ENCODE results near the gene ANO9.
"Not testable (repeated sequence)": the region's sequence is repeated elsewhere in the genome, so short reads cannot be mapped to it uniquely, and the experiment has no call there.

ANO9 gene

GRCh38 chr11:440065-441042 lies 1.5 kb downstream of the ANO9 start:
- DNase-seq (ENCODE audit: low read depth), result no peak
- no peak for TF ChIP-seq CTCF (IDR thresholded peaks at IDR 0.05; ENCODE audit: control insufficient read depth, extremely low read depth, insufficient read depth)
- H3K4me3 ChIP-seq (ENCODE audit: low read depth, low read length), result no peak overlapping the region

GRCh38 chr11:439315-440064 lies 2.3 kb downstream of the ANO9 start:
- DNase-seq (ENCODE audit: low read depth), result no peak
- H3K4me3 ChIP-seq (ENCODE audit: low read depth, low read length), result no peak overlapping the region
- no peak for TF ChIP-seq CTCF (IDR thresholded peaks at IDR 0.05; ENCODE audit: control insufficient read depth, extremely low read depth, insufficient read depth)

DNA sequence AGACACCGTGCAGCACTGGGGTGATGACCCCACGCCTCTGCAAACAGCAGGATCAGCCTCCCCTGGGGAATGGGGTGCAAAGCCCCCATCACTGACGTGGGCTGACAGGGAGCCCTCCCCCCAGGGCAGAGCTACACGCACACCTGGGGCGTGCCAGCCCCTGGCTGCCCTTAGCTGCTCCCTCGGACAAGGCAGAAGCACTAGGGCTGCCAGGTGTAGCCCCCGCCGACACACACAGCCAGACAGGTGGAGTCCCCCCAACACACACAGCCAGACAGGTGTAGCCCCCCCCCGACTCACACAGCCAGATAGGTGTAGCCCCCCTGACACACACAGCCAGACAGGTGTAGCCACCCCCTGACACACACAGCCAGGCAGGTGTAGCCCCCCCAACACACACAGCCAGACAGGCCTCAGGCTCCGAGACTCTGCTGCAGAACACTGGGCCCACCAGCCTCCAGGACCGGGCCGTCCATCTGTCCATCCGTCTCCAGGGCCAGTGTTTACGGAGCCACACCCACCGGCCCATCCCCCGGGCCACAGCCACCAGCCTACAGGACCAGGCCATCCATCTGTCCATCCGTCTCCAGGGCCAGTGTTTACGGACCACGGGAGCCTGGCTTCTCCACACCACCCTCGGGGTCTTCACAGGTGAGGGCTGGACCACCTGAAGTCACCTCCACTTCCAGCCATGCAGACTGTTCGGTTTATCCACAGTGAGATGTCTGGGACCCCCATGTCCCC lies 3.5 kb downstream of the ANO9 start:
- H3K4me3 ChIP-seq (ENCODE audit: low read depth, low read length), result no peak overlapping the region
- TF ChIP-seq CTCF (IDR thresholded peaks at IDR 0.05; ENCODE audit: control insufficient read depth, extremely low read depth, insufficient read depth), result no peak
- no peak for DNase-seq (ENCODE audit: low read depth)

DNA sequence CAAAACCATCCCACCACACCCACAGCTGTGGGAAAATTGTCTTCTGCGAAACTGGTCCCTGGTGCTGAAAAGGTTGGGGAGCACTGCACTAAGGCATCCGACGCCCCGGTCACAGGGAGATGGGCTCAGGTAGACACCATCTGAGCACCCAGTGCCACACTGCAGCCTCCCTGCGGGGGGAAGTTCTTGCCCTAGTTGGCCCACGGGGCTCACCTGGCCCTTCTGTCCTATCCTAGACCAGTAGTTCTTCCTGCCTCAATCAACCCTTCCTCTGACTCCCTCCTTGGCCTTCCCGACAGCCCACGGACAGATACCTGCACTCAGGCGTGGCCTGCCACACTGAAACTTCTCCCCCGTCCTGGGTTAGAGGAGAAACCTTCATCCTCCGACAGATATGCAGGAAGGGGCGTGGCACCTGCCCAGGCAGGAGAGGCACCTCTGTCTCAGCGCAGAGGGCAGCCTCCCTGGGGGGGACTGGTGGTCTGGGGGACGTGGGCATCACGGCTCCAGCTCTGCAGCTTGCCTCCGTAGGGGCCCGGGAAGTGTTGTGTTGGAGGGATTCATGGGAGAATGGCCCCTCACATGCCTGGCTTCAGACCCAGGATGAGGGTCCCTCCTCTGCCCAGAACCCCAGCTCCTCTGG lies 4.5 kb downstream of the ANO9 start:
- TF ChIP-seq CTCF (IDR thresholded peaks at IDR 0.05; ENCODE audit: control insufficient read depth, extremely low read depth, insufficient read depth), result no peak
- no peak for DNase-seq (ENCODE audit: low read depth)
- H3K4me3 ChIP-seq (ENCODE audit: low read depth, low read length), result no peak overlapping the region

GRCh38 chr11:434999-435740 lies 6.6 kb downstream of the ANO9 start:
- H3K4me3 ChIP-seq (ENCODE audit: low read depth, low read length); DNase-seq (ENCODE audit: low read depth): not testable (repeated sequence)

- no peak for DNase-seq (ENCODE audit: low read depth)
- TF ChIP-seq CTCF (IDR thresholded peaks at IDR 0.05; ENCODE audit: control insufficient read depth, extremely low read depth, insufficient read depth), result no peak
- H3K4me3 ChIP-seq (ENCODE audit: low read depth, low read length), result no peak overlapping the region
These were observed 7.3 kb downstream of the ANO9 start for GRCh38 chr11:434496-434895.
